ENCODE results near the gene FAM181A. TPM values are rescaled to one million over a fixed set of nuclear protein-coding genes. Genes with fewer than 3 reads are reported as not detected.

The FAM181A gene
- polyA plus RNA-seq, 1 donor (not counting 4 experiments of a cell fraction or from before 2014, with no cell fraction given): 0.04 TPM

- Histone ChIP-seq H3K4me2 (ENCODE audit: control insufficient read depth, extremely low read depth, insufficient read depth, low read depth, low read length) (no peak overlapping the region), H3K27ac (ENCODE audit: control insufficient read depth, insufficient read depth, low read length) (no peak overlapping the region), H3K4me1 (ENCODE audit: control insufficient read depth, extremely low read depth, insufficient read depth, low read length) (peaks cover 26% of the 10 kb centered on the region), H3K4me3 (ENCODE audit: control insufficient read depth in 2 of 3, extremely low read depth in 1 of 3, insufficient read depth in 2 of 3, low read depth in 1 of 3, low read length in 3 of 3) (no peak overlapping the region), H3K36me3 (ENCODE audit: control insufficient read depth in 2 of 2, extremely low read depth in 1 of 2, insufficient read depth in 2 of 2, low read length in 2 of 2) (no peaks in the 10 kb centered on the region), H3K9me1 (ENCODE audit: control insufficient read depth, extremely low read depth, insufficient read depth, low read length) (no peaks in the 10 kb centered on the region), H3K79me2 (ENCODE audit: control insufficient read depth, insufficient read depth, low read length) (no peaks in the 10 kb centered on the region), H3K27me3 (ENCODE audit: control insufficient read depth, extremely low read depth, insufficient read depth, low read length) (no peaks in the 10 kb centered on the region), H3K9me3 (ENCODE audit: control insufficient read depth, low read depth, low read length) (no peaks in the 10 kb centered on the region), H4K20me1 (ENCODE audit: control insufficient read depth, extremely low read depth, insufficient read depth, low read length) (no peaks in the 10 kb centered on the region), H3K9ac (ENCODE audit: control insufficient read depth, extremely low read depth, insufficient read depth, low read length) (no peak overlapping the region), H2AFZ (ENCODE audit: control insufficient read depth, low read length) (no peak overlapping the region)
- DNase-seq (ENCODE audit: low read depth, low spot score): no peak
- dilution Hi-C loops (cut with MboI; ENCODE audit: extremely low pct_ligation_motif_present, low sequenced_read_pairs): no loop called here
- no peak for TF ChIP-seq EZH2 (IDR thresholded peaks at IDR 0.05; ENCODE audit: low read length)
- TF ChIP-seq, protein P1, sequence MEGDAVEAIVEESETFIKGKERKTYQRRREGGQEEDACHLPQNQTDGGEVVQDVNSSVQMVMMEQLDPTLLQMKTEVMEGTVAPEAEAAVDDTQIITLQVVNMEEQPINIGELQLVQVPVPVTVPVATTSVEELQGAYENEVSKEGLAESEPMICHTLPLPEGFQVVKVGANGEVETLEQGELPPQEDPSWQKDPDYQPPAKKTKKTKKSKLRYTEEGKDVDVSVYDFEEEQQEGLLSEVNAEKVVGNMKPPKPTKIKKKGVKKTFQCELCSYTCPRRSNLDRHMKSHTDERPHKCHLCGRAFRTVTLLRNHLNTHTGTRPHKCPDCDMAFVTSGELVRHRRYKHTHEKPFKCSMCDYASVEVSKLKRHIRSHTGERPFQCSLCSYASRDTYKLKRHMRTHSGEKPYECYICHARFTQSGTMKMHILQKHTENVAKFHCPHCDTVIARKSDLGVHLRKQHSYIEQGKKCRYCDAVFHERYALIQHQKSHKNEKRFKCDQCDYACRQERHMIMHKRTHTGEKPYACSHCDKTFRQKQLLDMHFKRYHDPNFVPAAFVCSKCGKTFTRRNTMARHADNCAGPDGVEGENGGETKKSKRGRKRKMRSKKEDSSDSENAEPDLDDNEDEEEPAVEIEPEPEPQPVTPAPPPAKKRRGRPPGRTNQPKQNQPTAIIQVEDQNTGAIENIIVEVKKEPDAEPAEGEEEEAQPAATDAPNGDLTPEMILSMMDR (optimal IDR thresholded peaks at IDR 0.05 in 1 of 3, IDR thresholded peaks at IDR 0.05 in 1 of 3, conservative IDR thresholded peaks at IDR 0.05 in 1 of 3; ENCODE audit: extremely low read depth in 1 of 3, insufficient read depth in 2 of 3, low read length in 3 of 3): no peak
- FAIRE-seq: no peak
Measured at GRCh38 chr14:93962701-93963601, 35.8 kb downstream of the FAM181A start.

- TF ChIP-seq, protein P1 (optimal IDR thresholded peaks at IDR 0.05 in 1 of 3, IDR thresholded peaks at IDR 0.05 in 1 of 3, conservative IDR thresholded peaks at IDR 0.05 in 1 of 3; ENCODE audit: extremely low read depth in 1 of 3, insufficient read depth in 2 of 3, low read length in 3 of 3): no peak
- no peak for TF ChIP-seq EZH2 (IDR thresholded peaks at IDR 0.05; ENCODE audit: low read length)
- Histone ChIP-seq H3K9me1 (ENCODE audit: control insufficient read depth, extremely low read depth, insufficient read depth, low read length) (no peaks in the 10 kb centered on the region), H3K4me2 (ENCODE audit: control insufficient read depth, extremely low read depth, insufficient read depth, low read depth, low read length) (no peak overlapping the region), H3K9ac (ENCODE audit: control insufficient read depth, extremely low read depth, insufficient read depth, low read length) (no peak overlapping the region), H3K4me3 (ENCODE audit: control insufficient read depth in 2 of 3, extremely low read depth in 1 of 3, insufficient read depth in 2 of 3, low read depth in 1 of 3, low read length in 3 of 3) (no peak overlapping the region), H3K4me1 (ENCODE audit: control insufficient read depth, extremely low read depth, insufficient read depth, low read length) (peaks cover 26% of the 10 kb centered on the region), H3K27me3 (ENCODE audit: control insufficient read depth, extremely low read depth, insufficient read depth, low read length) (no peaks in the 10 kb centered on the region), H3K79me2 (ENCODE audit: control insufficient read depth, insufficient read depth, low read length) (no peaks in the 10 kb centered on the region), H2AFZ (ENCODE audit: control insufficient read depth, low read length) (no peak overlapping the region), H3K9me3 (ENCODE audit: control insufficient read depth, low read depth, low read length) (no peaks in the 10 kb centered on the region), H3K36me3 (ENCODE audit: control insufficient read depth in 2 of 2, extremely low read depth in 1 of 2, insufficient read depth in 2 of 2, low read length in 2 of 2) (no peaks in the 10 kb centered on the region), H3K27ac (ENCODE audit: control insufficient read depth, insufficient read depth, low read length) (no peak overlapping the region), H4K20me1 (ENCODE audit: control insufficient read depth, extremely low read depth, insufficient read depth, low read length) (no peaks in the 10 kb centered on the region)
- dilution Hi-C loops (cut with MboI; ENCODE audit: extremely low pct_ligation_motif_present, low sequenced_read_pairs): no loop called here
- FAIRE-seq: no peak
- DNase-seq (ENCODE audit: low read depth, low spot score): no peak
Measured at GRCh38 chr14:93963692-93964091, 36.5 kb downstream of the FAM181A start.

Measured in keratinocyte (primary cell).